Epithelial cell of prostate (primary cell): ENCODE measurements around the gene OXT.
"Not testable (repeated sequence)": the region's sequence is repeated elsewhere in the genome, so short reads cannot be mapped to it uniquely, and the experiment has no call there.

ENCODE experiments used
- DNase-seq: peaks from one replicate; pipeline ENCODE4 v3.0.0-alpha.2; 2011; ENCODE audit warnings: low read depth, low spot score
- H3K27ac ChIP-seq: fragments of 450-650 bp; 2 replicates; pipeline ENCODE4 v1.5.1; 2017; ENCODE audit warnings: mild to moderate bottlenecking

The OXT gene

GRCh38 chr20:3106658-3107463, 35.4 kb downstream of the OXT start:
- DNase-seq = no peak
- H3K27ac ChIP-seq = no peak overlapping the region

GRCh38 chr20:3107464-3108025, 36.1 kb downstream of the OXT start:
- no peak for DNase-seq
- H3K27ac ChIP-seq = no peak overlapping the region

- H3K27ac ChIP-seq = no peak overlapping the region
- DNase-seq = no peak
These were observed 38.2 kb downstream of the OXT start for GRCh38 chr20:3109350-3110302.

- no peak overlapping the region for H3K27ac ChIP-seq
- no peak for DNase-seq
These were observed 40.1 kb downstream of the OXT start for GRCh38 chr20:3111507-3111906.

- no peak overlapping the region for H3K27ac ChIP-seq
- DNase-seq = no peak
These were observed 40.6 kb downstream of the OXT start for GRCh38 chr20:3111995-3112394.

GRCh38 chr20:3115190-3116107, 44.0 kb downstream of the OXT start:
- H3K27ac ChIP-seq = no peak overlapping the region
- no peak for DNase-seq

- no peak for DNase-seq
- no peak overlapping the region for H3K27ac ChIP-seq
These were observed 44.9 kb downstream of the OXT start for GRCh38 chr20:3116341-3116740.

- not testable (repeated sequence) for H3K27ac ChIP-seq, DNase-seq
These were observed 46.5 kb downstream of the OXT start for GRCh38 chr20:3117839-3118379.

- DNase-seq = no peak
- H3K27ac ChIP-seq = no peak overlapping the region
These were observed 47.6 kb downstream of the OXT start for GRCh38 chr20:3119044-3119443.

- no peak for DNase-seq
- H3K27ac ChIP-seq = peak overlapping the region; percentile 98
These were observed 50.0 kb downstream of the OXT start for GRCh38 chr20:3121271-3121911.
